GM12872 (cell line): ENCODE results near the gene FLRT1.

Source experiments
- TF ChIP-seq, protein P1 (sequence below): IDR thresholded peaks from 3 replicates; pipeline ENCODE4 v1.5.1; 2011; ENCODE audit warnings: low read depth, mild to moderate bottlenecking, low read length, moderate library complexity; ENCODE audit not compliant: insufficient read depth

The FLRT1 gene

DNA sequence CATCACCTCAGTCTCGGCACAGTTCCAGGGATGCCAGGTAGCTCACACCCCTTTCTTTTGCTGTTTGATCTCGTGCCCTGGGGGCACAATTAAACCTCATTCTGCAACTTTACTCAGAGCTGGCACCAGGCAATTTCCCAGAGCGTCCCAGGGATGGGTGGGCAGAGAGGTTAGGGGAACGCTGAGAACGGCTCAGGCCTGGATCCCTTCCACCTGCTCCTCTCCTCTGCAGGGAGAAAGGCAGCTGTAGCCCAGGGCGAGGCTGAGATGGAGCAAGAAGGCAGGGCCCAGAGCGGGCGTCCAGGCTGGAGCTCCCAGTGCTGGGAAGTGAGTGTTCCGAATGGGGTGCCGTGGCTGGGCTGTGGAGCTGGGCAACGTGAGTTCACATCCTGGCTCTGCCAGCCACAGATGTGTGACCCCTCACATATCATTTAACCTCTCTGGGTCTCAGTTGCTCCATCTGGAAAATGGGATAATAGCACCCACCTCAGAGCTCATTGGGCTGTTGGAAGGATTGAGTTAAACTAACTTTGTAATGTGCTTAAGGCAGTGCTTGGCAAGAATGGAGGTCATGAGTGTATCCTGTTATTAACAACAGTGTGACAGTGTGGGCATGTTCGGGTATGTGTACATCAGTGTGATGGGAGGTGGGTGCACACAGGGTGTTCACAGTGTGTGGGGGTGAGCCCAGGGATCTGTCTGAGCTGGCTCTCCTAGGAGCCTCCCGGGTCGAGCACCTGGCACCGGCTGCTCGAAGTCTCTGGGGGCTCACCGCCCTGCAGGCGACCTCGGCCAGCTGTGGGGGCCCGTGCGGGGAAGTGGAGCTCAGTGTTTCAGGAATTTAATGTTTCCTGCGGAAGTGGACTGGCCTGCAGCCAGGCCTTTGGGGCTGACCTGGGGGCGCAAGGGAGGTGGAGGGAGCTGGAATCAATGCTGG, 34.0 kb upstream of the FLRT1 start:
- TF ChIP-seq, protein P1, sequence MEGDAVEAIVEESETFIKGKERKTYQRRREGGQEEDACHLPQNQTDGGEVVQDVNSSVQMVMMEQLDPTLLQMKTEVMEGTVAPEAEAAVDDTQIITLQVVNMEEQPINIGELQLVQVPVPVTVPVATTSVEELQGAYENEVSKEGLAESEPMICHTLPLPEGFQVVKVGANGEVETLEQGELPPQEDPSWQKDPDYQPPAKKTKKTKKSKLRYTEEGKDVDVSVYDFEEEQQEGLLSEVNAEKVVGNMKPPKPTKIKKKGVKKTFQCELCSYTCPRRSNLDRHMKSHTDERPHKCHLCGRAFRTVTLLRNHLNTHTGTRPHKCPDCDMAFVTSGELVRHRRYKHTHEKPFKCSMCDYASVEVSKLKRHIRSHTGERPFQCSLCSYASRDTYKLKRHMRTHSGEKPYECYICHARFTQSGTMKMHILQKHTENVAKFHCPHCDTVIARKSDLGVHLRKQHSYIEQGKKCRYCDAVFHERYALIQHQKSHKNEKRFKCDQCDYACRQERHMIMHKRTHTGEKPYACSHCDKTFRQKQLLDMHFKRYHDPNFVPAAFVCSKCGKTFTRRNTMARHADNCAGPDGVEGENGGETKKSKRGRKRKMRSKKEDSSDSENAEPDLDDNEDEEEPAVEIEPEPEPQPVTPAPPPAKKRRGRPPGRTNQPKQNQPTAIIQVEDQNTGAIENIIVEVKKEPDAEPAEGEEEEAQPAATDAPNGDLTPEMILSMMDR, result no peak

DNA sequence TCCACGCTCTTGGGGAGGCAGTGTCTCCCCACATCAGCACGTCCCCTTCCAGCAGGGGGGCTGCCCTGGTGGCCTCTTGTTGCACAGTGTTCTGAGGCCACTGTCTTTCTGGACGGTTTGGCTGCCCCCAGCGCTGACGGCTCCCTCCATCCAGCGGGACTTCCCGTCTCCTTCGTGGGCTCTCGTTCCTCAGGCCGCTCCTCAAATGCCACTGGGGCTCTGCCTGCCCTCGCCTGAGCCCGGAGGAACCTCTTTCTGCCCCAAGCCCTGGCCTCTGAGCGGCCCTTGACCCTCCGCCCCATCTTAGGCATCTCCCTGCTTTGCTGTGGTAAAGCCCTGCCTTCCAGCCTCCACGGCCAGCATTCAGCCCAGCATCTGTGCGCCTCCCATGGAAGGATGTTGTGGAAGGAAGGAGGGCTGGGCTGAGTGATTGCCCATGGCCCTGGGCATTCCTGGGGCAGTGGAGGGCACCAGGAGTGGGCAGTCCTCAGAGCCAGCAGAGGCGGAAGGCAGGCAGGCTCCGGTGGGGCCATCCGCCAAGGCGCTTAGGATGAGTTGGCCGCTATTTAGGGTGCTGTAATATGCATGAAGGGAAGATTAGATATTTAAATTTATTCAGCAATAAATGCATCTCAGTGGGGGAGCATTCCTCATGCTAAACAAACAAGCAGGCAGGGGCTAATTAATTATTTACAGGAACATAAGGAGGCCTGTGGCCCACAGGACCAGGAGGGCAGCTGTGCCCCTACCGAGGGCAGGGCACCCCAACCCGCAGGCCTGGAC, 31.7 kb upstream of the FLRT1 start:
- TF ChIP-seq, protein P1, result no peak

DNA sequence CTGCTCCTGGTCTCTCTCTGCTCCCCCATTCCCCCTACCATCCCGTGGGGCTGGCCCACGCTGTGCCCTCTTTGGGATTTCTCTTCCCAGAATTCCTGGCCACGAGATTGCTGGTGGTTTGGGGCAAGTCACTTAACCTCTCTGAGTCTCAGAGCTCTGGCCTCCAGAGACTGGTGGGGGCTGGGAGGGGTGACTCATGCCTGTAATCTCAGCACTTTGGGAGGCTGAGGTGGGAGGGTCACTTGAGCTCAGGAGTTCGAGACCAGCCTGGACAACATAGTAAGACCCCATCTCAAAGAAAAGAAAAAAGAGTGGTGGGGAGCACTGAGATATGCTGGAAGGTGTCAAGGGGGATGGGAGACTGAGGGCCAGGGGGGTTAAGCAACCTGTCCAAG, 31.1 kb upstream of the FLRT1 start:
- TF ChIP-seq, protein P1, result no peak

DNA sequence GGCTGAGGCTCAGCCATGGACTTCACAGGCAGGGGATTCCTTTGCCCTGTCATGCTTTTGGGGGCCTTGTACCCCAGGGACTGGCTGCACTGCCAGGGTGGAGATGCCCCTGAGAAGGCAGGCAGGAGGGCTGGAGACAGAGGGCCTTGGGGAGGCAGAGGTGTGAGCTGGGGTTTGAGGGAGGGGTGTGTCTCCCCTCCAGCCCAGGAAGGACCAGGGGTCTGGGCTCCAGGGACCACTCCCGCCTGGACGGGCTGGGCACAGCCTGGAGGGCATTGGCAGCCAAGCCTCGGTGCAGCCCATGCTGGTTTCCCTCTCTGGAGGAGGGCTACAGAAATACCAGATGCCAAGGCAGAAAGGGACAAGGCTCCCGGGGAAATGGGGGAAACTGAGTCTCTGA, 30.0 kb upstream of the FLRT1 start:
- TF ChIP-seq, protein P1, result no peak

DNA sequence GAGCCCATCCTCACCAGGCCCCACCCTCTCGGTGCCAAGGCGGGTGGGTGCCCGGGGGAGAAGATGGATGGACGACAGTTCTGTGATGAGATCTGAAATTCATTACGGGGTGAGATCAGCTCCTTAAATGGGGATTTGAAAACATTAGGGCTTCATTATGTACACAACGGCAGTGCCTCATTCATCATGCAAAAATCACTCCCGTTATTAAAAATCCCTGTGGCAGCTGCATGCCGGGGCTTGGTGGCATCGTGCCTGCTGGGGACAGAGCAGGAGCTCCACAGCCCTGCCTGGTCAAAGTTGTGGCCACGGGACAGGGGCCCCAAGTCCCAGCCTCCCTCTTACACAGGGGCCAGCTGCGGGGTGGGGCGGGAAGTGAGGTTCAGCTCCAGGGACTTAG, 29.3 kb upstream of the FLRT1 start:
- TF ChIP-seq, protein P1, result no peak

DNA sequence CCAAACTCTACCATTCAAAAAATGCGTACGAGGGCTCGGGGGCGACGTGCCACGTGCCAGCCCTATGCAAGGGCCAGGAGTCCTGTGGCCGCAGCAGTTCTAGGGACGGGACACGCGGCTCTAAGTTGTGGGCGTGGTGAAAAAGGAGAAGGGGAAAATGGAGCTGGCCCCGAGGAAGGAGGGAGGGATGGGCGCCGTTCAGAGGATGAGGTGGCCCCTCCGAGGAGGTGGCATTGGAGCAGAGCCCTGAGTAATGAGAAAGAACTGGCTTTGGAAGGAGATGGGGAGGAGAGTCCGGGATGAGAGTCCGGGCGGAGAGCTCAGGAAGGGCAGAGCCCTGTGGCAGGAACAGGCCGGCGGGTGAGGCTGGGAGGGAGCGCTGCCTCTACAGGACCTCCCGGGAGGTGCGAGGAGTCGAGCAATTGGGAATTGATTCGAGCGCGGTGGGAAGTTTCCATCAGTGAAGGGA, 28.5 kb upstream of the FLRT1 start:
- TF ChIP-seq, protein P1, result no peak

DNA sequence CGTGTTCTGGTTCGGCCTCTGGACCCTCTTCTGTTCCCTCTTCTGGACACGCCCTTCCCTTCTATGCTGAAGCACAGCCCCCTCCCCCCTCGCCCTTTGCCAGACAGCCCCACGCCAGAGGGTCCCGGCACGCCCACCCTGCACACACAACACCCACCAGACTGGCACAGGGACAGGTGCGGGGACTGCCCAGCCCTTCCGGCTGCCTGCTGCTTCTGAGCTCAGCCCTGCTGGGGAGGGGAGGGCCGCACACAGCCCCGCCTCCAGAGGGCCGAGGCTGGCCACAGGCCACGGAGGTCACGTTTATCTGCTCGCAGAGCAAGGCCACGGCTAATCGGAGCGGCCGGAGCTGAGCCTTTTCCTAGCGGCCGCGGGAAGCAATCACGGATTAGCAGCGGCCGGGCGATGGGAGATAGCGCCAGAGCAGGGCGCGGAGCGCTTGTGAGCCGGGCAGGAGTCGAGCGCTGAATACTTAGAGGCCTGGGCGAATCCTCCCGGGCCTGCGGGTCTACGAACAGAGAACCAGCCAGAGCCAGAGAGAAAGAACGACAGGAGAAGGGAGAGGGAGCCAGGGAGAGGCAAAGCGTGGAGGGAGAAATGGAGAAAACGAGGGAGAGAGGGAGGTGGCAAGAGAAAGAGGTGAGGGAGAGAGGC, 28.0 kb upstream of the FLRT1 start:
- TF ChIP-seq, protein P1, result no peak
